RWPE1 (cell line): ENCODE data around the gene RPS16.
"Not testable (repeated sequence)": the region's sequence is repeated elsewhere in the genome, so short reads cannot be mapped to it uniquely, and the experiment has no call there.

Experiments used
- CTCF ChIA-PET: fragments of 350-600 bp; sonication (Branson Sonifier 250); formaldehyde crosslinking; extraction: SDS; loops from one replicate; lab custom pipeline; 2021; lab: Yijun Ruan, JAX
- POLR2A ChIA-PET: fragments of 400-600 bp; formaldehyde crosslinking; extraction: SDS; loops from one replicate; lab custom pipeline; 2020; ENCODE audit warnings: antibody characterized with exemption; ENCODE audit not compliant: low non-redundant PET; lab: Yijun Ruan, JAX
- DNase-seq: peaks from one replicate; pipeline ENCODE4 v3.0.0; 2012; ENCODE audit warnings: low spot score
- H3K27ac ChIP-seq: fragments of 450-650 bp; 2 replicates; pipeline ENCODE4 v1.5.1; 2017
- TF ChIP-seq, protein P1 (sequence below): fragments of 450-650 bp; conservative IDR thresholded peaks from 2 replicates; pipeline ENCODE4 v1.5.1; 2017; ENCODE audit warnings: low read depth, mild to moderate bottlenecking

The RPS16 gene

GRCh38 chr19:39435499-39436349, at the start of gene RPS16:
Gene RPS16 (minus strand): TSS chr19:39435949. CDS start chr19:39435895, 54 bp downstream.
- TF ChIP-seq, protein P1, sequence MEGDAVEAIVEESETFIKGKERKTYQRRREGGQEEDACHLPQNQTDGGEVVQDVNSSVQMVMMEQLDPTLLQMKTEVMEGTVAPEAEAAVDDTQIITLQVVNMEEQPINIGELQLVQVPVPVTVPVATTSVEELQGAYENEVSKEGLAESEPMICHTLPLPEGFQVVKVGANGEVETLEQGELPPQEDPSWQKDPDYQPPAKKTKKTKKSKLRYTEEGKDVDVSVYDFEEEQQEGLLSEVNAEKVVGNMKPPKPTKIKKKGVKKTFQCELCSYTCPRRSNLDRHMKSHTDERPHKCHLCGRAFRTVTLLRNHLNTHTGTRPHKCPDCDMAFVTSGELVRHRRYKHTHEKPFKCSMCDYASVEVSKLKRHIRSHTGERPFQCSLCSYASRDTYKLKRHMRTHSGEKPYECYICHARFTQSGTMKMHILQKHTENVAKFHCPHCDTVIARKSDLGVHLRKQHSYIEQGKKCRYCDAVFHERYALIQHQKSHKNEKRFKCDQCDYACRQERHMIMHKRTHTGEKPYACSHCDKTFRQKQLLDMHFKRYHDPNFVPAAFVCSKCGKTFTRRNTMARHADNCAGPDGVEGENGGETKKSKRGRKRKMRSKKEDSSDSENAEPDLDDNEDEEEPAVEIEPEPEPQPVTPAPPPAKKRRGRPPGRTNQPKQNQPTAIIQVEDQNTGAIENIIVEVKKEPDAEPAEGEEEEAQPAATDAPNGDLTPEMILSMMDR: no peak
- DNase-seq: peak; percentile 88
- CTCF ChIA-PET: interaction anchor here (0.5 to 1.6 kb wide), 8 partner anchors 19 to 1336 kb away, joined by 3 to 8 read pairs (median 4); partner anchors contain the start of genes EID2B and PLEKHG2
- peak within 1 kb of the TSS; percentile 90 for H3K27ac ChIP-seq
- POLR2A ChIA-PET: interaction anchor here (0.5 to 1.3 kb wide), 21 partner anchors 8 to 1184 kb away, joined by 3 to 10 read pairs (median 4); partner anchors contain the start of genes MED29, PAF1, PLEKHG2 and SAMD4B

DNA sequence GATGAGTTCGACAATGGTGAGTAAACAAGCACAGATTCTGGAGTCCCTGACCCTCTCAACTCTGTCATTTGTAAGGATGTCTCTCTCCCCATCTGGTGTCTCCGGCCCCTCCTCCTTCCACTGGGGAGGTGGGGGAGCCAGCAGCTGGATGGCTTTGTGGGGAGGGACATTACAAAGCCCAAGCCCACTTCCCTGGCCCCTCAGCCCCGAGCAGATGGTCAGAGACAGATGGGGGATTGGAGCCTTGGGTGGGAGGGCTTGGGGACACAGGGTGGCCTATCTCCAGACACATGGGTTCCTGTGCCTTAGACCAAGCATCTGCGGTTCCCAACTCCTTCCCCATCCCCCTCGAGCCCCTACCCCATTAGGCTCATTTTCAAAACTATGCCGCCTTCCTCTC, 47.4 kb upstream of the RPS16 start:
- ChIA-PET CTCF (no interaction called here), POLR2A (no interaction called here)
- no peak for DNase-seq
- peak overlapping the region; percentile 32; the same call in 1 of the 2 replicates for H3K27ac ChIP-seq
- TF ChIP-seq, protein P1: no peak

DNA sequence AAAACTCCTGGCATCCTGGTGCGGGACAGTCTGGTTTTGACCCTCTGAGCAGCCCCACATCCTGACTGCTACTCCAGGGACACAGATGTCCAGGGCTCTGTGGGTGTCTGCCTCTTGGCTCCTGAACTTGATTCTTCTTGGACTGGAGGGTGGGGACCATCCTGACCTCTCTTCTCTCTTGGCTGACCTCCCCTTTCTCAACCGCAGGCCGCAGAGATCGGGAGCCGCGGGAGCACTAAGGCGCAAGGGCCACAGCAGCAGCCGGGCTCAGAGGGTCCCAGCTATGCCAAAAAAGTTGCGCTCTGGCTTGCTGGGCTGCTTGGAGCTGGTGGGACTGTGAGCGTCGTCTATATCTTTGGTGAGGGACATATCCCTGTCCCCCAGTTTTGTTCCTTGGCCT, 45.9 kb upstream of the RPS16 start:
- TF ChIP-seq, protein P1: no peak
- DNase-seq: no peak
- ChIA-PET POLR2A (no interaction called here), CTCF (no interaction called here)
- H3K27ac ChIP-seq: peak overlapping the region; percentile 78

DNA sequence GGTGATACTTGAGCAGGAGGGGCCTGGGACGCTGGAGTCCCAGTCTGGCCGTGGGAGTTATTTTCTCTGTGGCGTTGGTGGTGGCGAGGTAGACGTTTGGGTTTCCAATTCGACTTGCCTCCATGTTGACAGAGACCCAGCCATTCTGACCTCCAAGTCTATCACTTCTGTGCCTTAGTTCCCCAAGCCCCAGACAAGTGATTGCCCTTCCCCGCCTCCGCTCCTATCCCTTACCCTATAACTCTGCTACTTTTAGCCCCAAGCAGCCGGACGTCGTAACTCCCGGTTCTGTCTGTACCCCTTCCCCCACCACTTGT, 45.4 kb upstream of the RPS16 start:
- TF ChIP-seq, protein P1: no peak
- CTCF ChIA-PET: interaction anchor here (0.6 kb wide), 1 partner anchor 83 kb away, joined by 4 read pairs; no protein-coding TSS in a partner anchor
- peak overlapping the region; percentile 78 for H3K27ac ChIP-seq
- DNase-seq: no peak
- POLR2A ChIA-PET: interaction anchor here (0.6 kb wide), 1 partner anchor 487 kb away, joined by 8 read pairs; no protein-coding TSS in a partner anchor

DNA sequence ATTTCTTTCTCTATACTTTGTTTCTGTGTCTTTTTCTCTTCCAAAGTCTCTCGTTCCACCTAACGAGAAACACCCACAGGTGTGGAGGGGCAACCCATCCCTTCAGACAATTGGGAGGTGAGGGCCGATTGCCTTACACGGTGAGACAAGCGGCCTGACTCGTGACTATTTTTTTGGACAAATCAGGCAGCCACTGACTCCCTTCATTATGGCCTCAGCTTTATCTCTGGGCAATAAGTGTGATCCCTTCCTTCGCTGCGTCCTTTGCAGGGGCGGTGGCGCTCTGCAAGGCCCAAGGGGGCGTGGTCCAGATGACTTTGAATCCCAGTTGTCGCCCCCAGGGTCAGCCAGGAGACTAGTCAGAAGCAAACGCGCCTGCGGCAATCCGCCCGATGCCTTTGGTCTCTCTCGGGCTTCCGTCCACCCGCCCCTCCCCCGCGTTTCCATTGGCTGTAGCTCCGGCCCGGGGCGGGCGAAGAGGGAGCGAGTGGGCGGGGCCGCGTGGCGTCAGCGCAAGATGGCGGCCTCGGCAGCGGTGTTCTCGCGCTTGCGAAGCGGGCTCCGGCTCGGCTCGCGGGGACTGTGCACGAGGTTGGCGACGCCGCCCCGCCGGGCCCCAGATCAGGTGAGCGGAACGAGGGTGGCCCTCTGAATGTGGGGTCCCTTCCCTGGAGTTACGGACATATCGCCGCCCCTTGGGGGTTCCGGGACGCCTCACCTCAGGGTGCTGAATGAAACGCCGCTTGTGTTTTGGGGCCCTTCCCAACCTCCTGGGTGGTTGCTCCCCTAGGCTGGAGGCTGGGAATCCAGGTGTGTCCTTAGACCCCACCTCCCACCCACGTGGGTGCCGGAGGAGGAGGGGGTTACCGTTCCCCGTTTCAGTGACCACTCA, 44.8 kb upstream of the RPS16 start, which contains the start of gene TIMM50:
TIMM50 (plus strand) TSS at position 502 of the 892 bp plus-strand sequence; CDS start at position 518, 16 bp downstream.
- TF ChIP-seq, protein P1: no peak
- peak; percentile 91 for DNase-seq
- POLR2A ChIA-PET: interaction anchor here (0.6 kb wide), 1 partner anchor 488 kb away, joined by 8 read pairs; no protein-coding TSS in a partner anchor
- H3K27ac ChIP-seq: peak within 1 kb of the TSS; percentile 78
- CTCF ChIA-PET: interaction anchor here (0.6 kb wide), 1 partner anchor 82 kb away, joined by 4 read pairs; no protein-coding TSS in a partner anchor

GRCh38 chr19:39479916-39480315, 44.2 kb upstream of the RPS16 start:
- CTCF ChIA-PET: no interaction called here
- peak overlapping the region; percentile 78 for H3K27ac ChIP-seq

GRCh38 chr19:39479319-39479801, 43.6 kb upstream of the RPS16 start:
- DNase-seq, POLR2A ChIA-PET, CTCF ChIA-PET: not testable (repeated sequence)
- H3K27ac ChIP-seq: peak overlapping the region; percentile 78

More at GRCh38 chr19:39479916-39480315, 44.2 kb upstream of the RPS16 start:
- TF ChIP-seq, protein P1: no peak
- DNase-seq: no peak
- POLR2A ChIA-PET: no interaction called here
